HCT116 (cell line): ENCODE results near the gene ZFHX3. TPM values are rescaled to one million over a fixed set of nuclear protein-coding genes. Genes with fewer than 3 reads are reported as not detected.

Source experiments
- ATAC-seq: fragments of 200-7000 bp; cut with Tn5 transposase; 2 replicates; pipeline ENCODE4 v1.9.1; 2020; ENCODE audit warnings: mild to moderate bottlenecking, moderate library complexity
- BruUV-seq: library from RNA; stranded (reverse); fragments of 400-500 nt; replicated peaks from 2 replicates; lab custom pipeline; 2021; lab: Mats Ljungman, UMichigan
- CTCF ChIA-PET: fragments of 300-600 bp; sonication (Branson Sonifier 250); formaldehyde crosslinking; loops from one replicate; lab custom pipeline; 2021; ENCODE audit warnings: antibody characterized with exemption; lab: Charles Lee
- POLR2A ChIA-PET: fragments of 300-600, 350-600 bp; sonication (Branson Sonifier 250); formaldehyde crosslinking; loops from one replicate; lab custom pipeline; 2021; ENCODE audit warnings: antibody characterized with exemption; lab: Charles Lee
- RAD21 ChIA-PET, 2 experiments: fragments of 300-600 bp; sonication (Branson Sonifier 250); formaldehyde crosslinking; loops; one replicate each; lab custom pipeline; 2023; ENCODE audit warnings: low total read pairs in 2 of 2; ENCODE audit not compliant: uncharacterized antibody in 2 of 2, unreplicated experiment in 2 of 2, low non-redundant PET in 1 of 2; lab: Charles Lee
- DNase-seq: peaks from one replicate; pipeline ENCODE4 v3.0.0-alpha.2; 2010; ENCODE audit warnings: low read depth, low spot score
- H2AFZ ChIP-seq: fragments of 200-600 bp; shearing (Covaris generic), sonication (generic); 2 replicates; pipeline ENCODE4 v1.6.1; 2017; ENCODE audit warnings: low read depth, mixed run types, mixed read lengths, antibody characterized with exemption, low read length; ENCODE audit not compliant: poor library complexity, severe bottlenecking
- H3K27ac ChIP-seq: 2 replicates; pipeline ENCODE4 v1.5.1; 2012; ENCODE audit warnings: low read depth, low read length
- H3K27me3 ChIP-seq: fragments of 200-600 bp; sonication (generic); 2 replicates; pipeline ENCODE4 v1.6.1; 2016; ENCODE audit warnings: mixed run types, low read length, mixed read lengths; ENCODE audit not compliant: insufficient read depth
- H3K36me3 ChIP-seq, 2 experiments: fragments of 200-500 bp in 1 of 2; fragments of 200-600 bp in 1 of 2; sonication (Bioruptor generic) in 1 of 2; sonication (generic) in 1 of 2; 2 replicates each; pipeline versions ENCODE4 v1.5.1 to v1.6.1; 2014 to 2016; ENCODE audit warnings: low read length in 2 of 2, inconsistent platforms in 1 of 2, mixed read lengths in 1 of 2, mixed run types in 1 of 2; ENCODE audit not compliant: insufficient read depth in 2 of 2, control insufficient read depth in 1 of 2
- H3K4me1 ChIP-seq, 2 experiments: fragments of 200-600 bp in 1 of 2; sonication (generic) in 1 of 2; 2 replicates each; pipeline versions ENCODE4 v1.5.1 to v1.6.1; 2012 to 2017; ENCODE audit warnings: low read length in 2 of 2, inconsistent platforms in 1 of 2, mild to moderate bottlenecking in 1 of 2, mixed read lengths in 1 of 2, mixed run types in 1 of 2, moderate library complexity in 1 of 2; ENCODE audit not compliant: insufficient read depth in 2 of 2, control insufficient read depth in 1 of 2
- H3K4me2 ChIP-seq: fragments of 200-600 bp; sonication (generic); 2 replicates; pipeline ENCODE4 v1.6.1; 2017; ENCODE audit warnings: mixed run types, low read length, mixed read lengths
- H3K4me3 ChIP-seq, 2 experiments: fragments of 200-600 bp in 1 of 2; sonication (generic) in 1 of 2; replicated peaks in 1 of 2; 2 replicates each; pipeline ENCODE4 v1.5.1; 2011 to 2016; ENCODE audit warnings: low read length in 2 of 2, control low read depth in 1 of 2, low read depth in 1 of 2, mild to moderate bottlenecking in 1 of 2, mixed read lengths in 1 of 2, mixed run types in 1 of 2
- H3K79me2 ChIP-seq: fragments of 200-600 bp; sonication (generic); 2 replicates; pipeline ENCODE4 v1.6.1; 2017; ENCODE audit warnings: mild to moderate bottlenecking, mixed run types, low read length, moderate library complexity, mixed read lengths; ENCODE audit not compliant: insufficient read depth
- H3K9ac ChIP-seq: fragments of 200-600 bp; sonication (generic); 2 replicates; pipeline ENCODE4 v1.6.1; 2016; ENCODE audit warnings: low read length, mixed read lengths
- H3K9me2 ChIP-seq: fragments of 200-600 bp; sonication (generic), shearing (Covaris generic); 2 replicates; pipeline ENCODE4 v1.6.1; 2017; ENCODE audit warnings: mixed run types, mild to moderate bottlenecking, moderate library complexity; ENCODE audit not compliant: insufficient read depth
- H3K9me3 ChIP-seq, 2 experiments: fragments of 200-500 bp in 1 of 2; fragments of 200-600 bp in 1 of 2; sonication (Bioruptor generic) in 1 of 2; sonication (generic) in 1 of 2; 2 replicates each; pipeline ENCODE4 v1.6.1; 2014 to 2017; ENCODE audit warnings: low read length in 2 of 2, mixed read lengths in 2 of 2, inconsistent platforms in 1 of 2, low read depth in 1 of 2, mild to moderate bottlenecking in 1 of 2, mixed run types in 1 of 2, moderate library complexity in 1 of 2; ENCODE audit not compliant: control insufficient read depth in 1 of 2, insufficient read depth in 1 of 2
- H4K20me1 ChIP-seq: fragments of 200-600 bp; sonication (generic), shearing (Covaris generic); 2 replicates; pipeline ENCODE4 v1.6.1; 2017; ENCODE audit warnings: mixed run types, mild to moderate bottlenecking, moderate library complexity; ENCODE audit not compliant: insufficient read depth
- CBX3 ChIP-seq: IDR thresholded peaks from 2 replicates; pipeline ENCODE4 v1.6.1; 2012; ENCODE audit warnings: low read depth
- EGR1 ChIP-seq: IDR thresholded peaks from 2 replicates; pipeline ENCODE4 v1.6.1; 2012; ENCODE audit warnings: low read depth
- ELF1 ChIP-seq: IDR thresholded peaks from 2 replicates; pipeline ENCODE4 v1.6.1; 2012; ENCODE audit warnings: low read depth, borderline replicate concordance
- EZH2phosphoT487 ChIP-seq: fragments of 200-600 bp; IDR thresholded peaks from 2 replicates; pipeline ENCODE4 v1.6.1; 2018; ENCODE audit warnings: antibody characterized with exemption, borderline replicate concordance
- JUND ChIP-seq: IDR thresholded peaks from 2 replicates; pipeline ENCODE4 v1.6.1; 2012
- POLR2A ChIP-seq: IDR thresholded peaks from 2 replicates; pipeline ENCODE4 v1.7.0; 2011; ENCODE audit warnings: borderline replicate concordance; ENCODE audit not compliant: insufficient read depth, insufficient read length; ENCODE audit errors: extremely low read depth
- RAD21 ChIP-seq: IDR thresholded peaks from 2 replicates; pipeline ENCODE4 v1.6.1; 2012; ENCODE audit warnings: low read depth, mild to moderate bottlenecking
- SIN3A ChIP-seq: IDR thresholded peaks from 2 replicates; pipeline ENCODE4 v1.6.1; 2012; ENCODE audit warnings: low read depth
- SP1 ChIP-seq: IDR thresholded peaks from 2 replicates; pipeline ENCODE4 v1.6.1; 2012; ENCODE audit warnings: low read depth
- ZFX ChIP-seq: fragments of 450-650 bp; IDR thresholded peaks from 2 replicates; pipeline ENCODE4 v1.6.1; 2017
- intact Hi-C: fragments of 100-400 bp; cut with micrococcal nuclease; formaldehyde crosslinking; loops from 2 replicates; pipeline ENCODE4 v1.10.0; 2022
- total RNA-seq: library from RNA; stranded (reverse); gene quantifications from one replicate; pipeline ENCODE4 v1.2.1, GENCODE V29; 2021; ENCODE audit not compliant: unreplicated experiment
- TF ChIP-seq, protein P1 (sequence below): IDR thresholded peaks from 2 replicates; pipeline ENCODE4 v1.6.1; 2011; ENCODE audit warnings: mild to moderate bottlenecking, low read length, moderate library complexity; ENCODE audit not compliant: insufficient replicate concordance; ENCODE audit errors: extremely low read depth

ZFHX3 gene
- total RNA-seq, 1 experiment from 2014 or later, result 6.3 TPM

DNA sequence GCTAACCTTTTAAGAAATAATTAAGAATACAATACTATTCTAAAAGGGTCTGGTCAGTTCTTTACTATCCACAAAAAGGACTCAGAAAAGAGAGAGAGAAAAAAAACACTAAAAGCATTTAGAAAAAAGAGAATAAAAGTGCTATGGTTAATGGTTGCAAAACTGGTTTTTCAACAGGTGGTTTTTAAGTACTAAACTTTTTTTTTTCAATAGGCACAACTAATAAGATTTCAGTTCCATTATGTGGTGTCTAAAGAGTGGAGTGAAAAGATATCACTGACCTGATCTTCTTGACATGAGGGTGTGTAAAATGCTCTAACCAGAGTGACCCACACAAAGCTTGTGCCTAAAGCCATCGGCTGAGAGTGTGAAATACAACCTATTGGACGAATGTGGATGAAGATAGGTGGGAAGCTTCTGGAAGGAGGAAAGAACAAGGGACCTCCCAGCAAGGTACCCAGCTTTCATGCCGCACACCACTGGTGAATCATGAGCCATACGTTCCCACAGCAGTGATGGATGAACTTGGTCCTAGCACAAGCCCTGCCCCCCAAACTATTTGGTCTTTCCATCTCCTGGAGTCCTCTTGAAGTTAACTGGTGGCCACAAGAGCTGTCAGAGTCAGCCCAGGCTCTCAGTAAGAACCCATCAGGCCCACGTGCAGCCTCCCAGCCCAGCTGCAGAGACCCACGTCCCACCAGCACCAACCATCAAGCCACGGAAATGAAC lies 103.0 kb downstream of the ZFHX3 start:
- Histone ChIP-seq H3K4me3 (no peak overlapping the region), H3K27ac (no peak overlapping the region), H3K27me3 (no peaks in the 10 kb centered on the region), H2AFZ (no peak overlapping the region), H4K20me1 (no peaks in the 10 kb centered on the region), H3K9me2 (no peaks in the 10 kb centered on the region), H3K79me2 (peaks cover 6% of the 10 kb centered on the region; the same call in 1 of the 2 replicates), H3K9me3 (no peaks in the 10 kb centered on the region), H3K4me1 (no peaks in the 10 kb centered on the region), H3K4me2 (no peak overlapping the region), H3K36me3 (0 out of 4 replicates have a peak, but pooled peaks cover 0 to 2% of the 10 kb centered on the region in 2 experiments), H3K9ac (no peak overlapping the region)
- CTCF ChIA-PET, result no interaction called here
- no TSS peak for BruUV-seq
- ATAC-seq (no peak), DNase-seq (no peak)
- intact Hi-C loops, result no loop called here
- TF ChIP-seq EZH2phosphoT487 (no peak), JUND (no peak), CBX3 (no peak), ZFX (no peak), SIN3A (no peak), SP1 (no peak), ELF1 (no peak), RAD21 (no peak), POLR2A (no peak), EGR1 (no peak)
- TF ChIP-seq, protein P1, sequence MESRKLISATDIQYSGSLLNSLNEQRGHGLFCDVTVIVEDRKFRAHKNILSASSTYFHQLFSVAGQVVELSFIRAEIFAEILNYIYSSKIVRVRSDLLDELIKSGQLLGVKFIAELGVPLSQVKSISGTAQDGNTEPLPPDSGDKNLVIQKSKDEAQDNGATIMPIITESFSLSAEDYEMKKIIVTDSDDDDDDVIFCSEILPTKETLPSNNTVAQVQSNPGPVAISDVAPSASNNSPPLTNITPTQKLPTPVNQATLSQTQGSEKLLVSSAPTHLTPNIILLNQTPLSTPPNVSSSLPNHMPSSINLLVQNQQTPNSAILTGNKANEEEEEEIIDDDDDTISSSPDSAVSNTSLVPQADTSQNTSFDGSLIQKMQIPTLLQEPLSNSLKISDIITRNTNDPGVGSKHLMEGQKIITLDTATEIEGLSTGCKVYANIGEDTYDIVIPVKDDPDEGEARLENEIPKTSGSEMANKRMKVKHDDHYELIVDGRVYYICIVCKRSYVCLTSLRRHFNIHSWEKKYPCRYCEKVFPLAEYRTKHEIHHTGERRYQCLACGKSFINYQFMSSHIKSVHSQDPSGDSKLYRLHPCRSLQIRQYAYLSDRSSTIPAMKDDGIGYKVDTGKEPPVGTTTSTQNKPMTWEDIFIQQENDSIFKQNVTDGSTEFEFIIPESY, result no peak
- POLR2A ChIA-PET, result no interaction called here
- RAD21 ChIA-PET, result interaction anchor here in 1 of 2 experiments (0.5 kb wide), 1 partner anchor 111 kb away, joined by 3 read pairs; no protein-coding TSS in a partner anchor
